ENCODE results near the gene EPS15.

Gene EPS15

DNA sequence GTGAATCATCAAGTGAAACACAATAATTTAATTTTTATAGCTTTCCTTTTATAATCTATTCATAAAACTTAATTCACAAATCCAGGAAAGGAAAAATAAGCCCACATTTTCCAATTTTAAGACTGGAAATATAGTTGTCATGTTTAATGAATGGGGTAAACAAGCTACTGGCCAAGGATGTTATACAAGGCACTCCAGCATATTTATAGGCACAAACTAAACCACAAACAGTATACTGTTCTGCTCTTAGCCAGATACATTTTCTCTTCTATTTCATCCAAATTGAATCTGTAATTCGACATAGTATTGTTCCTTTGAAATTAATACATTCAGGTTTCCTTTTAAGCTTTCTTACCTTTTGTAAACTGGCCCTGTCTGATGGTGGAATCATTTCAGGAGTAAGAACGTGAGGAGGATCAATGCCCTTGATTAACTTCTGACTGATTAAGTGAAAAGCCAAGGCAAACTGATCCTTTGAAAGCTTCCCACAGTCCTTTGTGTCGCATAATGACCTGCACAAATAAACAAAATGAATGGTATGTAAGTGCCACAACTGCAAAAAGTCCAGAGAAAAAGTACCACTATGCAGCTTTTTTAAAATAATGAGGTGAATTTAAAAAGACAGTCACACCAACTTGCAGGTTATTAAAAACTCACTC, 74.4 kb downstream of the EPS15 start:
- Histone ChIP-seq H4K20me1 (ENCODE audit: insufficient read depth, low read length, poor library complexity, severe bottlenecking) (no peaks in the 10 kb centered on the region), H3K9me3 (ENCODE audit: insufficient read depth, low read depth, low read length) (no peaks in the 10 kb centered on the region), H3K27me3 (ENCODE audit: insufficient read depth, low read length, poor library complexity, severe bottlenecking) (no peaks in the 10 kb centered on the region), H3K4me1 (ENCODE audit: insufficient read depth, low read length, poor library complexity, severe bottlenecking) (peaks cover 41% of the 10 kb centered on the region), H3K4me3 (ENCODE audit: low read length, poor library complexity, severe bottlenecking) (no peak overlapping the region), H3K79me2 (ENCODE audit: insufficient read depth, low read length) (no peaks in the 10 kb centered on the region), H3K36me3 (ENCODE audit: insufficient read depth, low read length) (peaks cover 6% of the 10 kb centered on the region; the same call in 1 of the 2 replicates), H2AFZ (ENCODE audit: low read length) (no peak overlapping the region), H3K9ac (ENCODE audit: low read depth, low read length, poor library complexity, severe bottlenecking) (no peak overlapping the region), H3F3A (ENCODE audit: low read depth) (no peaks in the 10 kb centered on the region), H3K4me2 (ENCODE audit: low read depth, low read length, poor library complexity, severe bottlenecking) (no peak overlapping the region), H3K9me2 (replicated peaks; ENCODE audit: low read depth, low read length) (no peaks in the 10 kb centered on the region)
- TF ChIP-seq, protein P1, sequence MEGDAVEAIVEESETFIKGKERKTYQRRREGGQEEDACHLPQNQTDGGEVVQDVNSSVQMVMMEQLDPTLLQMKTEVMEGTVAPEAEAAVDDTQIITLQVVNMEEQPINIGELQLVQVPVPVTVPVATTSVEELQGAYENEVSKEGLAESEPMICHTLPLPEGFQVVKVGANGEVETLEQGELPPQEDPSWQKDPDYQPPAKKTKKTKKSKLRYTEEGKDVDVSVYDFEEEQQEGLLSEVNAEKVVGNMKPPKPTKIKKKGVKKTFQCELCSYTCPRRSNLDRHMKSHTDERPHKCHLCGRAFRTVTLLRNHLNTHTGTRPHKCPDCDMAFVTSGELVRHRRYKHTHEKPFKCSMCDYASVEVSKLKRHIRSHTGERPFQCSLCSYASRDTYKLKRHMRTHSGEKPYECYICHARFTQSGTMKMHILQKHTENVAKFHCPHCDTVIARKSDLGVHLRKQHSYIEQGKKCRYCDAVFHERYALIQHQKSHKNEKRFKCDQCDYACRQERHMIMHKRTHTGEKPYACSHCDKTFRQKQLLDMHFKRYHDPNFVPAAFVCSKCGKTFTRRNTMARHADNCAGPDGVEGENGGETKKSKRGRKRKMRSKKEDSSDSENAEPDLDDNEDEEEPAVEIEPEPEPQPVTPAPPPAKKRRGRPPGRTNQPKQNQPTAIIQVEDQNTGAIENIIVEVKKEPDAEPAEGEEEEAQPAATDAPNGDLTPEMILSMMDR (conservative IDR thresholded peaks at IDR 0.05; ENCODE audit: low read length): no peak
- no peak for TF ChIP-seq EZH2phosphoT487 (IDR thresholded peaks at IDR 0.05; ENCODE audit: borderline replicate concordance)

DNA sequence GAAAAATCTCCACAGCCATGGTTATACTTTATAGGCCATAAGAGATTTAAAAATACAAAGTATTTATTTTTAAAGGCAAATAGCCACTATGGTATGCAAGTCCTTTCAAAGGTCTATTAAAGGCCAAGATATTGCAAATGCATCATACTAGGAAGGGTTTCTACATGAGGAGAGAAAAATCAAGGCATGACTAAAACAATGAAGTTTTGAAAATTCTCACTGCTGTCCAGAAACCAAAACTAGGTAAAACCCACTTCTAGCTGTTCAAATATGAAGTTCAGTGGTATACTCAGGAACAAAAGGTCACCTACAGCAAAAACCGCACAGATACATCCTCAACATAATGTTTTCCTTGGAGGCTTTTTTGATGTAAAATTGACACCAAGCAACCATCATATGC, 75.0 kb downstream of the EPS15 start:
- TF ChIP-seq EZH2phosphoT487 (IDR thresholded peaks at IDR 0.05; ENCODE audit: borderline replicate concordance): no peak
- TF ChIP-seq, protein P1 (conservative IDR thresholded peaks at IDR 0.05; ENCODE audit: low read length): no peak
- Histone ChIP-seq H3K4me3 (ENCODE audit: low read length, poor library complexity, severe bottlenecking) (no peak overlapping the region), H3K4me1 (ENCODE audit: insufficient read depth, low read length, poor library complexity, severe bottlenecking) (peaks cover 41% of the 10 kb centered on the region), H3K9me3 (ENCODE audit: insufficient read depth, low read depth, low read length) (no peaks in the 10 kb centered on the region), H3K27me3 (ENCODE audit: insufficient read depth, low read length, poor library complexity, severe bottlenecking) (no peaks in the 10 kb centered on the region), H3K9me2 (replicated peaks; ENCODE audit: low read depth, low read length) (no peaks in the 10 kb centered on the region), H3F3A (ENCODE audit: low read depth) (no peaks in the 10 kb centered on the region), H3K4me2 (ENCODE audit: low read depth, low read length, poor library complexity, severe bottlenecking) (no peak overlapping the region), H3K9ac (ENCODE audit: low read depth, low read length, poor library complexity, severe bottlenecking) (no peak overlapping the region), H3K36me3 (ENCODE audit: insufficient read depth, low read length) (peaks cover 12% of the 10 kb centered on the region; the same call in 1 of the 2 replicates), H2AFZ (ENCODE audit: low read length) (no peak overlapping the region), H4K20me1 (ENCODE audit: insufficient read depth, low read length, poor library complexity, severe bottlenecking) (no peaks in the 10 kb centered on the region), H3K79me2 (ENCODE audit: insufficient read depth, low read length) (no peaks in the 10 kb centered on the region)

DNA sequence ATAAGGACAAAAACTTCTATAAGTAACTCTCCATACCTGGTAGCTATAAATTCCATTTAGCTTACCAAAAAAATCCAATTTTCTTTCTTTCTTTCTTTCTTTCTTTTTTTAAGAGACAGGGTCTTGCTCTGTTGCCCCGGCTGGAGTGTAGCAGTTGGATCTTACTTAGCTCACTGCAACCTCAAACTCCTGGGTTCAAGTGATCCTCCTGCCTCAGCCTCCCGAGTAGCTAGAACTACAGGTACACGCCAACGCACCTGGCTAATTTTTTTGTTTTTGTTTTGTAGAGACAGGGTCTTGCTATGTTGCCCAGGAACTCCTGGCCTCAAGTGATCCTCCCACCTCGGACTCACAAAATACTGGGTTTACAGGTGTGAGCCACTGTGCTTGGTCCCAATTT, 75.5 kb downstream of the EPS15 start:
- H3K79me2 ChIP-seq (ENCODE audit: insufficient read depth, low read length): no peaks in the 10 kb centered on the region
- TF ChIP-seq, protein P1 (conservative IDR thresholded peaks at IDR 0.05; ENCODE audit: low read length): no peak
- no peak for TF ChIP-seq EZH2phosphoT487 (IDR thresholded peaks at IDR 0.05; ENCODE audit: borderline replicate concordance)
- peaks cover 17% of the 10 kb centered on the region; the same call in 1 of the 2 replicates for H3K36me3 ChIP-seq (ENCODE audit: insufficient read depth, low read length)

More for the DNA sequence above, 75.5 kb downstream of the EPS15 start:
- Histone ChIP-seq H3K27me3 (ENCODE audit: insufficient read depth, low read length, poor library complexity, severe bottlenecking) (no peaks in the 10 kb centered on the region), H3K4me3 (ENCODE audit: low read length, poor library complexity, severe bottlenecking) (no peak overlapping the region), H3K9me2 (replicated peaks; ENCODE audit: low read depth, low read length) (no peaks in the 10 kb centered on the region), H3K4me1 (ENCODE audit: insufficient read depth, low read length, poor library complexity, severe bottlenecking) (peaks cover 41% of the 10 kb centered on the region), H3K9ac (ENCODE audit: low read depth, low read length, poor library complexity, severe bottlenecking) (no peak overlapping the region), H3K4me2 (ENCODE audit: low read depth, low read length, poor library complexity, severe bottlenecking) (no peak overlapping the region), H4K20me1 (ENCODE audit: insufficient read depth, low read length, poor library complexity, severe bottlenecking) (no peaks in the 10 kb centered on the region), H3K9me3 (ENCODE audit: insufficient read depth, low read depth, low read length) (no peaks in the 10 kb centered on the region), H3F3A (ENCODE audit: low read depth) (no peaks in the 10 kb centered on the region), H2AFZ (ENCODE audit: low read length) (no peak overlapping the region)

Data from Loucy (cell line).